Measurements from ENCODE around the gene SIT1.
A peak's percentile ranks its signal among the peaks of the same experiment; 100 is the strongest.

The SIT1 gene

GRCh38 chr9:35603986-35604577, 46.6 kb downstream of the SIT1 start:
- DNase-seq = peak; percentile 87

DNA sequence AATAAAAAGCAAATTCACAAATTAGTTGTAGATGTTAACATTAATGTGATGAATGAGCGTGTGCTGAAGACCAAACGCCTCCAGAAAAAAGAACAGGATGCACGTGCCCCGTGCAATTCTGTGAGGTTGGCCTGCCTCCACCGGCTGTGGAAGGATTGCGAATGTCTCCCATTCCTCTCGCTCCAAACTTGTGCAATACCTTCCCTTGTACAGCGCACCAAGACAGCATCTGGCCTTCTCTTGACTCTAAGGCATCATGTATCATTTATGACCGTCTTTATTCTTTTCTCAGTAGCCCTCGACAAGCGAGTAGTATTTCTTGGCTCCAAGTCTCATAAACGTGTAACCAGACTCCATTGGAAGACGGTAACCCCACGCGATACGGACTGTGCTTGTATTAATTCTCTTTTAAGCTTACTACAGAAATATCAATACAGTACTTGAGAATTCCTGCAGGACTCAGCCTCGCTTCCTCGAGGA, 47.2 kb downstream of the SIT1 start:
- no peak for DNase-seq

DNA sequence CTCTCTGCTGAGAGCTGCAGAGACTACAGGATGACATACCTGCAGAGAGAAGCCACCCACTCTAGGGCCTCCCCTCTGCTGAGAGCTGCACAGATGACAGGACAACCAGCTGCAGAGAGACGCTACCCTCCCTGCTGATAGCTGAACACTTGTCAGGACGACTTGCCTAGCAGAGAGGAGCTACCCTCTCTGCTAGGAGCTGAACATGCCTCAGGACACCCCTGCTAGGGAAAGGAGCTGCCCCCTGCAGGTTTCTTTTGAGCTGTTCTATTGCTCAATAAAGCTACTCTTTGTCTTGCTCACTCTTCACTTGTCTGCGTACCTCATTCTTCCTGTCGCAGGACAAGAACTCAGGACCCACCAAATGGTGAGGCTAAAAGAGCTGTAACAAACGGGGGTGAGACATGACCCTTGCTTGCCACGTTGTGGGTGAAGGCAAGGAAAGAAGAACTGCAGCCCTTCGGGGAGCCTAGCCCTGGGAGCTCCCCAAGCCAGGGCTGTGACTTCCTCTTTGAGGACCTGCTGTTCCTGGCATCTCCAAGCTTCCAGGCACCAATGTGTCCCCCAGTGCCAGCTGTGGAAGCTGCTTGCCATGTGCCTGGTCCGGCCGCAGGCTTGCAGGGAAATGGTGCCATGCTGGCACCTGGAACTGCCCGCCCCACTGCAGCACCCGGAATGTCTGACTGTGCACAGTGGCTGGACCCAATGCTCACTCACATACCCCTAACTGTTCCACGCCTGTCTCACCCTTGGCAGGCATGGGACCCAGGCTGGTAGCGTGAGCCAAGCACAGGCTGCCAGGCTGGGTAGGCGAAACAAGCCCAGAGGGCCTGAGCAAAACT, 50.7 kb downstream of the SIT1 start:
- no peak for DNase-seq
